H1 (cell line): Measurements from ENCODE around the gene MAK.

Source experiments
- MAX ChIP-seq: IDR thresholded peaks from 2 replicates; pipeline ENCODE4 v1.6.1; 2012; ENCODE audit warnings: inconsistent platforms
- NRF1 ChIP-seq: IDR thresholded peaks from 2 replicates; pipeline ENCODE4 v1.6.1; 2011; ENCODE audit warnings: mild to moderate bottlenecking, low read depth, low read length, improper control_type of control experiment
- POLR2A ChIP-seq, 2 experiments: IDR thresholded peaks; 1 replicate in 1 of 2; 2 replicates in 1 of 2; pipeline ENCODE4 v1.6.1; 2011; ENCODE audit warnings: low read depth in 2 of 2, low read length in 2 of 2, mild to moderate bottlenecking in 2 of 2; ENCODE audit errors: control extremely low read depth in 1 of 2
- TF ChIP-seq, protein P1 (sequence below), 3 experiments: IDR thresholded peaks; 1 replicate in 2 of 3; 2 replicates in 1 of 3; pipeline versions ENCODE4 v1.5.1 to v1.6.1; 2011; ENCODE audit warnings: low read length in 3 of 3, mild to moderate bottlenecking in 3 of 3, inconsistent platforms in 2 of 3, low read depth in 1 of 3, moderate library complexity in 1 of 3; ENCODE audit not compliant: insufficient read depth in 1 of 3; ENCODE audit errors: control extremely low read depth in 1 of 3

DNA sequence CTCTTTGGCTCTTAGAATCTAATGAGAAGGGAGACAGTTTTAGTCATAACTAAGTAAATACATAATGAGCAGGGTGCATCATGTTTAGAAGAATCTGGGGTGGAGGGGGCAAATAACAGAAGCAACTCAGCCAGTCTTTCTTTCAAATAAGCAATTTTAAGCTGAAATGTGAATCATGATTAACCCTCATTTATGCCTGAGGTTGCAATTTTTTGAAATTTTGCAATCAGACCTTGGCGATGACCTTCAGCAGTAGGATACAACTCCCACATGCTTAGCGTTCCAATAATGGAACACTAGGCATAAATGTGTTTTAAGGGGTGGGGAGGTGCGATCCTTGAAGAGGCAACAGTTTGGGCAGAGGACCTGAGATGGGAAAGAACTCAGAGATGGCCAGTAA, 60.1 kb downstream of the MAK start:
- TF ChIP-seq NRF1 (no peak), POLR2A (IDR thresholded peaks at IDR 0.05; ENCODE audit: control extremely low read depth in 1 of 2, low read depth in 2 of 2, low read length in 2 of 2) (no peak), MAX (no peak)
- TF ChIP-seq, protein P1, sequence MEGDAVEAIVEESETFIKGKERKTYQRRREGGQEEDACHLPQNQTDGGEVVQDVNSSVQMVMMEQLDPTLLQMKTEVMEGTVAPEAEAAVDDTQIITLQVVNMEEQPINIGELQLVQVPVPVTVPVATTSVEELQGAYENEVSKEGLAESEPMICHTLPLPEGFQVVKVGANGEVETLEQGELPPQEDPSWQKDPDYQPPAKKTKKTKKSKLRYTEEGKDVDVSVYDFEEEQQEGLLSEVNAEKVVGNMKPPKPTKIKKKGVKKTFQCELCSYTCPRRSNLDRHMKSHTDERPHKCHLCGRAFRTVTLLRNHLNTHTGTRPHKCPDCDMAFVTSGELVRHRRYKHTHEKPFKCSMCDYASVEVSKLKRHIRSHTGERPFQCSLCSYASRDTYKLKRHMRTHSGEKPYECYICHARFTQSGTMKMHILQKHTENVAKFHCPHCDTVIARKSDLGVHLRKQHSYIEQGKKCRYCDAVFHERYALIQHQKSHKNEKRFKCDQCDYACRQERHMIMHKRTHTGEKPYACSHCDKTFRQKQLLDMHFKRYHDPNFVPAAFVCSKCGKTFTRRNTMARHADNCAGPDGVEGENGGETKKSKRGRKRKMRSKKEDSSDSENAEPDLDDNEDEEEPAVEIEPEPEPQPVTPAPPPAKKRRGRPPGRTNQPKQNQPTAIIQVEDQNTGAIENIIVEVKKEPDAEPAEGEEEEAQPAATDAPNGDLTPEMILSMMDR (IDR thresholded peaks at IDR 0.05; ENCODE audit: control extremely low read depth in 1 of 3, insufficient read depth in 1 of 3, low read depth in 1 of 3, low read length in 3 of 3), result no peak
